D341Med (cell line): ENCODE measurements around the gene PRKN.

ENCODE experiments used
- DNase-seq: peaks from one replicate; pipeline ENCODE4 v3.0.0; 2012; ENCODE audit warnings: low spot score

PRKN gene

DNA sequence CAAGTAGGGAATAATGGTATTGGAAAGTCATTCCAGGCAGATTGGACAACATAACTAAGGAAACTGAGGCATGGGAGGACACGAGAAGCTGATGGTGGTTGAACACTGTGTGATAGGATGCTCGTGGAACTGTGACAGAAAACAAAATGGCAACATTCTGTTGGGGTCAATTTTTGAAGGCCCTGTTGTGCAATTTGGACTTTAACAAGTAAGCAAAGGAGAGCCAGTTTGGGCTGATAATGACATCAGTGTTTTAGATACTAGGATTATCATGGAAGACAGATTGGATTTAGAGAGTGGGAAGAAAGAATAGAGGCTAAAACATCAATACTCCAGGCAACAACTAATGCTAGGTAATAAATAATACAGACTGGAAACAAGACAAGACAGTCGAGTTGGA, 53.1 kb downstream of the PRKN start:
- no peak for DNase-seq

DNA sequence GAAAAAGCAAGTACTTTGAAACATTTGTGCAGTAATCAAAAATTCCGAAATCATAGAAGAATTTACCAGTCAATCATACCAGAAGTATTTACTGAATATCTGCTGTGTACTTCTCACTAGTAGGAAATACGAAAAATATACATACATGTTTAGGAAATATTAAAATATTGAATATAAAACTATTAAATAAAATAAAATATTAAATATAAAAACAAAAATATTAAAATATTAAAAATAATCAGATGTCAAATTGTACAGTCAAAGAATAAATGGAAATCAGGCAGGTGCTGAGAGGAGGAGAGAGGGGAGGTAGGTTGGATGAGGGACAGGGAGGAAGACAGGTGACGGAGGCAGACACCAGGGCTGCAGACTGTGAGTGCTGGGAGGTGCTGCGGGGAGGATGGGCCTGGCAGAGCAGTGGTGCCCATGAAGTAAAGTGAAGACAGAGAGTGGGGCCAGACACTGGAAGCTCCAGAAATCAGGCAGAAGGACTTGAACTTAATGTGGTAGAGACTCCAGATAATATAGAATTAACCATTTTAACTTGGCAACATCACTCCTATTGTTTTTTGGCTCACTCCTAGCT, 55.9 kb downstream of the PRKN start:
- DNase-seq = no peak

DNA sequence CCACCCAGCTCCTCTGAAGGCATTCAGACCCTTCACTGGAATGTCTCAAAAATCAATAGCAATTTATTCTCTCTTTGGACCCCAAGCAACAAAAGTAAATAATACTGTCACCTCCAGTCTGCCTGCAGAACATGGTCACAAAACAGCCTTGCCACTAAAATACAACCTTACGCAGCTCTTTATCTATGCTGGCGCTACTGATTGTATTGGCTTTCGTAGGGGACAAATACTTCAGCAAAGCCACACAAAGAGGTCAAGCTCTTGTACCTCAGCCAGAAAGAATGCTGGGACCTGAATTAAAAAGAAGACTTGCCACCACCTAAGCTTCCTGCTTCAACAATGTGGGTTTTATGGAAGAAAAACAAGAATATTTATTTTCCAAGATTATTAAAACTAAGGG, 57.2 kb downstream of the PRKN start:
- DNase-seq = no peak

DNA sequence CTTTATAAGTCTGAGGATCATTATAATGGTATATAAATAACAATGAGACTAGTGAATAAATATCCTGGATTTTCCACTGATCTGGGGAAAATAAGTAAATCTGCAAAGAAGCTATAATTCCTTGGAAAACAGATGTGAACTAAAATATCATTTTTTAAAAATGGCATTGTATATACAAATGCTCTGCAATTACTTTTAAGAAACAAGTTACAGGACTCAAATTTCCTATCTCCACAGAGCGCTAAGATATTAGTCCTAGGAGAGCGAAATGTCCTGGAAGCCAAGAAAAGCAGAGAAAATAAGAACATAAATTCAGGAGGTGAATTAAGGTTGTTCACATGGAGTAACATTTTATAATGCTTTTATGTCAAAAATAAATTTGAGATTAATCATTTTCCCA, 61.3 kb downstream of the PRKN start:
- DNase-seq = no peak

DNA sequence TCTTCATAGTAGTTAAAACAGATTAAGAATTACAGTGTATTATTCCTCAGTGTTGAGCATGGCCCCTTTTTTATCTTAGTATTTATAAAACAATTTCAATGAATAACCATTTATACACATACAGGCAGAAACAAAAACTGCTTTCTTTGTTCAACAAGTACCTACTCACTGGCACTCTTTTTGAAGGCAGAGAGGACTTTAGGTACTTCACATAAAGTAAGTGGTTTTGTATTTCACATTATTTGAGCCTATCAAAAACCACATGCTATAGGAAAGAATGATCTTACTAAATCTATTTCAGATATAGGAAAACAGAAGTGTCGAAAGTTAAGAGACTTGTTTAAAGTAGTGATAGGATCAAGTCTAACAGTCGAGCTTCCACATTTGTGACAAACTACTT, 73.8 kb downstream of the PRKN start:
- DNase-seq = no peak

DNA sequence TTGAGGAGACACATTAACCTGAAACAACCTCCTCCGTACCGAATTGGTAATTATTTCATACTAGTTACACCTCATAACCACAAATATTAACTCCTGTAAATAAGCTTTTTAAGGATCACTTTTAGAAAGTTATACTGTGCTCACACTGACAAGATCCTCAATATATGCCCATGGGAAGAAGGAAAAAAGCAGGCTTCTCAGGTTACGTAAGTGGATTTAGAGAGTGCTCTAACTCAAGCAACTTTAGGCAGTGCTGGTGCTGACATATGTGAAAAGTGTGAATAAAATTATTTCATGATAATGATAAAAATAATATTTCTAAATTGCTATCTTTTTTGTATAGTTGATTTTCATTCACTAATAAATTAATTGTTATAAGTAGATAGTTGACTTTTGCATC, 76.1 kb downstream of the PRKN start:
- no peak for DNase-seq

DNA sequence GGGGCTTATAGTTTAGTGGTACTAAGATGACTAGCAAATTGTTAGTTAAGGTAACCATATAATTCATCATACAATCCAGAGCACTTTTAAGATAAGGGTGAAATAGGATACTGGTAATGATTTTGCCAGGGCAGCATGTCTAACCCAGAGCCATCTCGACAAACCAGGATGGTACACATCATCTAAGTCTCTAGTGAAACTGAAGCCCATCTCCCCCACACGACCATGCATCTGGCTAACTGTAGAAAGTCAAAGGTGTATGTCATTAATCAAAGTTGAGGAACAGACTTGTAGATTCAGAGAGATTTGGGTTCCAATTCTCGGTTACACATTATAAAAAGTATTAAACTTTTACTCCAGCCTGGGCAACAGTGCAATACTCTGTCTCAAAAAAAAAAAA, 78.3 kb downstream of the PRKN start:
- no peak for DNase-seq

DNA sequence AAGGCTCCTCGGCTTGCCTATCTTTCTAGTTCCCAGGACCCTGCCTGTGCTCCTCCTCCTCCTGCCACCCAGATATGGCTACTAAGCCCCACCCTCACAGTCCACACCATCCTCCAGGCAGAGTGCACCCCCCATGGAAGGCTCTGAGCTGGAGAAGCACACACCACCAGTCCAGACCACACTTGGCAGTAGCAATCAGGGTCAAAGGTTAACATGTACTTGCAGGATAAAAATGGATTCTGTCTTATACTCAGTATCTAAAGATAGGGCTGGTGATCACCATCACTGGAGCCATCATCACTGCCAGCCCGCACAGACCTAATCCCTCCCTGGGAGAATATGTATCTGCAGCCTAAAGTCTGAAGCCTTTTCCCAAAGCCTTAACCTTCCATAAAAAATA, 83.4 kb downstream of the PRKN start:
- DNase-seq = no peak

DNA sequence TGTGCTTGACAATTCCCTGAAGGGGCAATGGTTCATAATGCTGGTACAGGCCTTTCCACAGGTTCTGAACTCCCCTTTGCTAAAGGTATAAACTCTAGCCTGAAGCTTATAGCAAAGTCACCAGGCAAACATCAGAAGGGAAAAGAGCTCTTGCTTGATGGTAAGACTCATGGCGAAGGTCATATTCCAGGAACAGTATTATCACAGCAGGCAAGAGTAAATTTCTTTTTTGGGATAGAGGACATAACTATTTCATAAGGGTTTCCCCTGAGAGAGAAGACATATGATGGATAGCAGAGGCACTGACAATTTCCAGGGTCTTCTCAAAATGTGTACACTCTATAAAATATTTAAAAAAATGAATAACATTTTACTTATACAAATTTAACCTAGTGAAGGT, 86.8 kb downstream of the PRKN start:
- DNase-seq = no peak

DNA sequence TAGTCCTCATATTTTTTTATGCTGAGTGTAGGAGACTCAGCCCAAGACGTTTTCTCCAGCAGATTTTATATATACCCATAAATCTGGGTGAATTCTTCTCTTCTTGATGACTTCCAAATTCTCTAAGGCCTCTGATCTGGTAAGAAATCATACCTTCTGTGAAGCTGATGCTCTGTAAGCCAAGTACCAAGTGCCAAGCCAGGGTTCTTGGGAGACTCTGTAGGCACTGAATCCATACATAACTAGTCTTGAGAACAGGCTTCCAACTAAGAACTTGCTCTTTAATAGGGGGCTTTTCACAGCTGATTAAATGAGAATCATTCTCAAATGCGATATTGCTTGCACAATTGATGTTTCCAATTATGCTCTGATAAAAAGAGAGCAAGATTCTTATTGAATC, 87.6 kb downstream of the PRKN start:
- no peak for DNase-seq

DNA sequence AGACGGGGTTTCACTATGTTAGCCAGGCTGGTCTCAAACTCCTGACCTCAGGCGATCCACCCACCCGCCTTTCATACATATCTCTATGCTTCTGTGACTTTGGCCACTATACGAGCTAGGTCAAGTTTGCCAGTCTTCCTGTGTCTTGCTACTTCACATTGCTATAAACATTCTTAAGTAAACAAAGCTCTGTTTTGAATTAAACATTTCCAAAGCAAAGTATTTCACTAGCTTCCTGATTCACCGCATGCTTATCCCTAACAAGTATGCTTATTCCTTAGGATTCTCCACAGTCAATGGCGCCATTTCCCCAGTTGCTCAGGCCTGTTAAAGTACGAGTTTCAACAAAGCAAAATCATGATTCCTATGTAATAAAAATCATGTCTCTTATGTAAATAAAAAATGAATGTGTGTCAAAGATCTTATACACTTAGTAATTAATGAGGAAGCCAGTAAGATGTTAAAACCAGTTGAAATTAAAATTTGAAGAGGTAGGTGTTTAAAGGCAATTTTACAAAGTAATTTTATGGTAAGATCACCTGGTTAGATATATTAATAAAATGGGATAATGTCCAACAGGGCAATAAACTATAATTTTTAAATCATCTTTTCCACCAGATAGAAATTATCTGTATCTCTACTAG, 88.5 kb downstream of the PRKN start:
- DNase-seq = no peak

DNA sequence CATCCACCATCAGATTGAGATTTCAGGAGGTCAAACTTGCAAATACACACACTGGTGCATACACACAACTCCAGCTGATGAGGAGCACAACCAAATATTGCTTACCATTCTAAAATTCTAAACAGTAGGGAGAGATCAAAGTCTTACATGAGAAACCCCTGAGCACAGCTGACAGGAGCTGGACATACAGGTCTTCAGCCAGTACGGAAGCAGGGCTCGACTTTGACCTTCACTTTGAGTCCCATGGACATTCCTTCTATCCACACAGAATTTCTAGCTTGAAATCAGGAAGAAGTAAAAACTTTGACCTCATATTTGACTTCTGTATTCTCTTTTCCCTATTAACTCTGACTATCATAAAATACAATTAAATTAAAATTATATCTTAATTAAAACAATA, 90.2 kb downstream of the PRKN start:
- no peak for DNase-seq

DNA sequence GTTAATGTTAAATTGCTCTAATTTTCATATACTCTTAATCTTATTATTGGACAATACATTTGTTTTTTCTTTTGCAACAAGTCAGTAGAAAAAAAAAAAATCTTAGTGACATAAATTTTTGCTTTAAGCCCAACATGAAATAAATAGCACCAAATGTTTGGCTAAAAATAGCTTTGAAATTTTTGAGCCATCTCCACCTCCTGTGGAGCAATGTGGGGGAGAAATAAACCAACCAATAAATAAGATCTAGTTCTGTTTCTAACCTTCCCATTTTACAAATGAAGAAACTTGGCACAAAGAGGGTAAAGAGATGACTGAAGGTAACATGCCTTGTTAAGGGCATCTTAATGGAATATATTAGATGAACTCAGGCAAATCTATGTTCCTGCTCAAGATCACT, 91.4 kb downstream of the PRKN start:
- DNase-seq = no peak

DNA sequence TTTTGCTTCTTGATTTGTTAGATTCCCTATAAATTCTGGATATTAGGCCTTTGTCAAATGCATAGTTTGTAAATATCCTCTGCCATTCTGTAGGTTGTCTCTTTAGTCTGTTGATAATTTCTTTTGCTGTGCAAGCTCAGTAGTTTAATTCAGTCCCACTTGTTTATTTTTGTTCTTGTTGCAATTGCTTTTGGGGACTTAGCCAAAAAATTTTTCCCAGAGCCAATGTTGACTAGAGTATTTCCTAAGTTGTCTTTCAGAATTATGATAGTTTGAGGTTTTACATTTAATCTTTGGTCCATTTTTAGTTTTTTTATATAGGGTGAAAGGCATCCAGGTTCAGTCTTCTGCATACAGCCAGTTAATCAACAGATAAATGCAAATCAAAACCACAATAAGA, 96.0 kb downstream of the PRKN start:
- DNase-seq = no peak

DNA sequence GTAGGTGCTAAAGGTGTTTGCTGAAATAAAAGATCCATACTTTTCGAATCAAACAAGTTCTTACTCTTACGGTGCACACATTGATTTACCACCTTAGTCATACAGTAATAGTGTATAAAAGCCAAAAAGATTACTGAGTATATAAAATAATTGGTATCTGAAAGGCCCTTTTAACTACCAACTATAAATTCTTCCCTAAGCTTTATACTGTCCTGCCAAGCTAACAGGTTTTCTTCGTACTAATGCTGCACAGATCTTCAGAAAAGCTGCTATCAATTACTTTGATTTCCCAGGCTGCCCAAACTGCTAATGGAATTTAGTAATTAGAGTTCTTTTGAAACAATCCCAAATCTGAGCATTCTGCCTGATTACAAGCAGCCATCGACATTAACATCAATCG, 97.5 kb downstream of the PRKN start:
- no peak for DNase-seq

DNA sequence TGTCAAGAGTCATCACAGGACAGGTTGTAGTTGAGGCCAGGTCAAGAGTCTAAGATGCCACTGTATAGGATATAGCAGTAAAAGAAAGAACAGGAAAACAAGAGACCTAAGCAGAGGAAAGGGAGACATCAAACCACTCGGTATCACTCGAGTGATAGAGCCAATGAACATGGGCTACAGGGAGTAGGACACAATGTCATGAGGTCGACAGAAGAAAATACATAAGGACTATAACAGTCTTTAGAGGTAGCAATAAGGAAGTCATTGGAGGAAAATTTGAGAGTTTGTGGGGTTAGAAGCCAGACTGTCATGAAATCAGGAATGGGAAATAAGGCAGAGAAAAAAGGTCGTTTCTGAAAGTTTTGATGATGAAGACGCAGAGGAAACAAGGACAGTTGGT, 99.7 kb downstream of the PRKN start:
- no peak for DNase-seq

DNA sequence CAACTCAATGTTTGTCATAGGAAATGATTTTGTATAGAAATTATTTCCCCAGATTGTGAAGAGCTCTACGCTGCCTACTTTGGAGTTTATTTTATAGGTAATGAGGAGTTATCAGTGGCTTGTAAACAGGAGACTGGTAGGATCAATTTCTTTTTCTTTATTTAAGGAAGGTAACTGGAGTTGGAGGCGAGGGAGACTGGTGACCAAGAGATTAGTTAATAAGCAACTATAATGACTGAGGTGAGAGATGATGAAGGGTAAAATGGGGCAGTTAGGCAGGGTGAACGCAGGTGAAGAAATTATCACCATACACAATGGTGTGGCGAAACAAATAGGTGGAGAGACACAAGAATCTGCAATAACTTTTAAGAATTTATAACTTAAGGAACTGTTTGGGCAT, 100.2 kb downstream of the PRKN start:
- DNase-seq = no peak

DNA sequence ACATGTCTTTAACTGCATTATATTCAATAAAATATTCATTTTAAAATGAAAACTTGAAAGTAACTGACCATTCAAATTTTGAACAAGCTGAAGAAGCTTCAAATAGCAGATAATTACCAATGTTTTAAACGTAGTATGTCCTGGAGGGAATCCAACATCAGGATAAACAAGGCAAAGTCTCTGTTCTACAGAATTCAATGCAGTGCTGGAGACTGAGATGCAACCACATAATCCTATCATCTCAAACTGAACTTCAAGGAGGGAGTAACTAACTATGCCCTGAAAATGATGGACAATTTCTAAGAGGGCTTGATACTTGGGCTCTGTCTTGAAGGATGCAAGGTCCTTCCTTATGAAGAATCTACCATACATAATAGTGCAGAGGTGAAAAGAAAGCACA, 100.7 kb downstream of the PRKN start:
- no peak for DNase-seq

DNA sequence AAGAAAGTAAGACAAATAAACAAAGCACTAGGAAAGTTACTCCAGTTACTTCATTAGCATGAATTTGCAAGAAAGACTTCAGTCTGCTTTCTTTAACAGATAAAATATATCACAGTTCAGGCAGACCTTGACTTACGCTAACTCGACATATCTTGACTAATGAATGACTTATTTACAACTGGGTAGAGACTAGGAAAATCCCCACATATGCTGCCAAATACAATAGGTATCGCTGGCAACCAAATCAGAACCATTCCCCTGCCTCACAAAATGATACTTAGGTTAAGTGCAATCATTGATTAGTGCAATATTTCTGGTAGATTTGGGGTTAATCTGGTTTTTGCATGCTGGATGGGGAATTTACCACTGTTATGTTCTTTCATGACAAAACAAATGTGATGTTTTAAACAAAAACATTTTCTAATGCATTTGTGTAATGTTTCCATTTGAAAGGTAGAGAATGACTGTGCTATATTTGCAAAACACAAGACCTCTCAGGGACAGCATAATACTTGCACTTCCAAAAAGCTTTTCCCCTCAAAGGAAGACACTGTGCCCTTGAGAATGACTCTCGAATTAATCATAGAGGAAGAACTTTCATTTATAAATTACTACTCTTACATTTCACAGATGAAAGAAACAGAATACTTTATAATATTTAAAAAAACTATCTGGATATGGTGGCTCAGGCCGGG, 101.6 kb downstream of the PRKN start:
- DNase-seq = no peak

DNA sequence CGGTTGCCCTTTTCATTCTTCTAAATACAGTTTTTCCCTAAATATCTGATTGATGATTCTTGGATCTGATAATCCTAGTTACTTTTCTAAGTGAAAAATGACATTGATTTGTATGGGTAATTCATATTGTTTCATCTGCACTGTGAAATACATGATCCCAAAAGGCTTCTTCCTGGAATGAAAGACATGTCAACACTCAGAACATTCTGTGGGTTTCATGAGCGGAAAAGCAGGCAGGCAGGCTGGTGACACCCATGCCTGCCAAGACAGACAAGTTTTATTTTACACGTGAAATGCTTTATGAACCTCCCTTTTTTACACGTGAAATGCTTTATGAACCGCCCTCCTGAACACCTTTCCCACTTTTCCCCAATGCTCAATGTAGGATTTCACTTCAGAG, 105.0 kb downstream of the PRKN start:
- no peak for DNase-seq

DNA sequence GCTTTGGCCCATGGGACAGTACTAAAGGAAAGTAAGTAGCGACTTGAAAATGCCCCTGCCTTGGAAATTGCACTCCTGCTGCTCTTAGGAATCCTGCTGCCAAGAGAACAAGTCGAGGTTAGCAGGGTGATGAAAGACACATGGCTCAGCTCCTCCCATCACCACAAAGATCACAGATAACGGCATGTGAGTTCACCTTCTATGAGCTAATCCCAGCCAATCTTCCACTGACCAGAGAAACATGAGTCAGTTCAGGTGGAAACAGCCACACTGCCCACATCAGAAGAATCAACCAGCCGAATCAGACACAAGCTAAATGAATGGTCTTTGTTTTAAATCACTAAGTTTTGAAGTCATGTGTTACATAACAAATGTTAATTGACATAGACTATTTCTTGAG, 106.3 kb downstream of the PRKN start:
- DNase-seq = no peak

DNA sequence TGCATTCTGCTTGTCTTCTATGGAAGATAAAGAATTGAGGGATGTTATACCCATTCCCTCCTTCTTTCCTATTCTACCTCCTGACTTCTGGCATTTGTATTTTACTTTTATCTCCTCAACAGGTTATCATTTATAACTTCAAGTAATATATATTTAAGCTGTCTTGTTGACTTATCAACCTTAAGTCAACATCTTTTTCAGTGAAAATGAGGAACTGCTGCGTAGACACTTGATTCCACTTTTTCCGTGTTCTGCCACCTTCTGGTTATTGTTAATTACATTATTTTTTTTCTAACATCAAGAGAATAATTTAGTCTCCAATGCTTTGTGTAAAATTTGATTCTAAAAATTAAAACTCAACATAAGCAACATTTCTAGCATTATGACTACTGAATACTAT, 107.5 kb downstream of the PRKN start:
- no peak for DNase-seq

DNA sequence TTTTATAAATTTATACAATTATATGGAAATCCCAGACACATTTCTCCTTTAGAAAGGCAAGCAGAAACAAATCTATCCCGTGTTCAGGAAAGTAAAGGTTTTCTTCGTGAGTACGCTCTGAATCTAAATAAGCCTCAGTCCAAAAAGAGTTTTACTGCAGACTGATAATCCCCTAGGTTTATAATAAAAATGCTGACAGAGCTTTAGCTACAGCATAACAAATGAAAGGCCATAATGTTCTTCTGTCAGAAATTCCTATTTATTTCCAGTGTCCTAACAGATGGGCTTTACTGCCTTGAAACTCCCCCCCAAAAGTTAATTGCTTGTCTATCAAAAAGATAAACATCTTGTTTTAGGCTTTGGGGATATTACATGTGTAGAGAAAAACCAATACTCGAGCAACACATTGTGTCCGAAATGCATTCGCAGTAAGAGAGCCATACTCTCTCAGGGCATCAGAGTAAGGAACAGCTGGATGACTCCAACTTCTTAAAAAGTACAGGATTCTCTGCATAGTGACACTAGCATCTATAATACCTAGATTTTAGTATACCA, 109.0 kb downstream of the PRKN start:
- DNase-seq = no peak
